ENCODE results near the gene STAB1.

STAB1 gene

DNA sequence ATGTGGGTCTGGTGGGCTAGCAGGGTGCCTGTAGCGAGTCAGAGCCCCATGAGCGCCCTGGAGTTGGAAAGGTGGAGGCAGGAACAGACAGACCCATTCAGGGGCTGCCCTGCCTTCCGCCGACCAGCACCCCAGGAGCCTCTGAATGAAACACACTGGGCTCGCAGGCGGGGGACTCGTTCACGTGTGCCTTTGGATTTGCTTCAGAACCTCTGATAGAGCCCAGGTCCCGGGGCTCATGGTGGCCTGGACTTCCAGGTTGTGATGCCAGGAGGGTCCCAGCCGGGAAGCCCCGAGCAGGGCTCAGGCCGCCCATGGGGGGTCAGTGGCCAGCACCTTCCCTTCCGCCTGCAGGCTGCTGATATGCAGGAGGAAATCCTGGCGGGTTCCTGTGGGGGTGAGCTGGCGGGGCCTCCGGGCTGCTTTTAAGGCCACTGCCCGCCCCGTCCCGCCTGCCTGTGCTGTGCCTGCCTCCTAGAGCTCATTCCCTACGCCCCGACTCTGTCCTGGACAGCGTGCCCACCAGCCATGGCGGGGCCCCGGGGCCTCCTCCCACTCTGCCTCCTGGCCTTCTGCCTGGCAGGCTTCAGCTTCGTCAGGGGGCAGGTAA lies at the start of gene STAB1:
Gene STAB1 (plus strand): TSS at position 453 of the 610 bp plus-strand sequence. CDS start 76 bp downstream, at position 529.
- DNase-seq (ENCODE audit: low read depth) = peak; percentile 71

GRCh38 chr3:52446042-52446441 lies 49.1 kb upstream of the STAB1 start:
- no peak for DNase-seq (ENCODE audit: low read depth)

DNA sequence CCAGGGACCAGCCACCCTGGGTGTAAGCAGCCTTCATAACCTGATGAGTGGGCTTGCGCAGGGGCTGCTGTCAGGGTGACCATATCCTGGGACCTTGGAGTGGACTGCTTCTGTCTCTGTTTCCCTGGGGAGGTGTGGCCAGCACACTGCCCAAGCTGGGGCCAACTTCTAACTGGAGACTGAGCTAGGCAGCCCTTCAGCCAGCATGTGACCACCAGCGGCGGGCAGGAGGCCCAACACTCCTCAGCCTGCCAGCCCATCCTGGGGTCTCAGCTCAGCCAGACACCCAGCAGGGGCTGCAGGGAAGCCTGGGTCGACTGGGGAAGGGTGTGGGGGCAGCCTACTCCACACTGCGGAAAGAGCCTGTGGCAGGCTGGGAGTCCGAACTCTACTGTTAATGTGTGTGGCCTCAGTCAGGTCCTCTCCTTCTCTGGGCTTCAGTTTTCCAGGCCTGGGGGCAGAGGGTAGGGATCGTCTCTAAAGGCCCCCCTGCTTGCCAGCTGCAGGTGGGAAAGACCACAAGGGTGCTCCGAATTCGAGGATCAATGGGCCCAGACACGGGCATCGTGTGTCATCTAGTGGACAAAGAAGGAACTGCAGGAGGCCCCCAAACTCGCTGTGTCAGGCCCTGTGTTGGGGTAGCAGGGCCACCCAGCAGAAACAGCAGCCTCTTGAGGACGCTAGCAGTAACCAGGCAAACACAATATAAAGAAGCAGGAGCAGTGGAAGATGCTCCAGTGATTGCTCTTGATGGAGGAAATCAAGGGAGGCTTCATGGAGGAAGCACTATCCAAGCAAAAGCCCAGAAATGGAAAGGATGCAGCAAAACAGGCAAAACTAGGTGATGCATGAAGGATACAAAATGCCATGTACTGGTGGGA lies 48.3 kb upstream of the STAB1 start:
- peak; percentile 64 for DNase-seq (ENCODE audit: low read depth)

DNA sequence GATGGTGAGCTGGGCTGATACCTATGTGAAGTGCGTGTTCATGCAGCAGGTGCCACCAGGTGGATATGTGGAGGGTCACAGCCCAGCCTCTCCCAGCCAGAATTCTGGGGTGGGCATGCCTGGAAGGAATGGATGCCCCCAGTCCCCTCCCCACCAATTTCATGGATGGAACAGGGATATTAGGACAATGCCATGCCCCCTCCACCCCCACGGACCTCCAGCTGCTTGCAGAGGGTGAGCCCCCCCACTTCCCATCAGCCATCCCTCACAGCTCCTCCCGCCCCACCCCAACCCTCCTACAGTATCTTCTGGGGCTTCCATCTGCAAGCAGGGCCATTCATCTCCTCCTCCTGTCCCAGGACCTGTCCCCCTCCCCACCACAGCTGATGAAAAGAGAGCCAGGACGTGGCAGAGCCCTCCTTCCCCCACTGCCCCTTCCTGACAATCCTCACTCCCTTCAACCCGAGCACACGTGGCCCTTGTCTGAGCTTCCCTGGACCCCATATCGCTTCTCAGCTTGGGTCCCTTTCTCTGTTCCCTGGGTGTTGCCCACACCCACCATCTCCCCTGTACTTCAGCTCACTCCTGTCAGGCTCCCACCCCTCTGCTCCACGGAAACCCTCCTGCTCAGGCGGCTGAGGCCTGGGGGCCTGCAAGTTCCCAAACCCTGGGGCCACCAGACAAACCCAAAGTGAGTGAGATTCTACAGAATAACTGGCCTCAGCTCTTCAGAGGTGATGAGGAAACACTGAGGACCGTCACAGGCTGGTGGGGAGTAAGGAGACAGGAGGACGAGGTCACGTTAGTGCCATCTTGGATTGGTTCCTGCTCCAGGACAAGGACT lies 47.4 kb upstream of the STAB1 start:
- DNase-seq (ENCODE audit: low read depth) = no peak

- DNase-seq (ENCODE audit: low read depth) = no peak
Observed at GRCh38 chr3:52450489-52451236, 44.5 kb upstream of the STAB1 start.

- no peak for DNase-seq (ENCODE audit: low read depth)
Observed at GRCh38 chr3:52451237-52452083, 43.7 kb upstream of the STAB1 start.

DNA sequence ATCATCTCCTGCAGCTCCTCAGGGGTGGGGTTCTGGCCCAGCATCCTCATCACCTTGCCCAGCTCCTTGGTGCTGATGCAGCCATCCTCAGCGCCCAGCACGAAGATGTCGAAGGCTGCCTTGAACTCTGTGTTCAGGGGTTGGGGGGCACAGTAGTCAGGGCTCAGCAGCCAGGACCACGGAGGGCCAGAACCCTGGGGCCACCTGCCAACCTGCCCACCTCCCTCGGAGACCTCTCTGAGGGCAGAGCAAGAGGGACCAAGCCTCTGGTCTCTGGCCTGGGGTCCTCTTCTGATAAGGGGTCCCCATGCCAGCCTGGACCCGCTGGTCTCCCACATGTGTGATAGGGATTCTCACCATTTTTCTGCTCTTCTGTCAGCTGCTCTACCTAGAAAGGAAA lies 43.0 kb upstream of the STAB1 start:
- no peak for DNase-seq (ENCODE audit: low read depth)

DNA sequence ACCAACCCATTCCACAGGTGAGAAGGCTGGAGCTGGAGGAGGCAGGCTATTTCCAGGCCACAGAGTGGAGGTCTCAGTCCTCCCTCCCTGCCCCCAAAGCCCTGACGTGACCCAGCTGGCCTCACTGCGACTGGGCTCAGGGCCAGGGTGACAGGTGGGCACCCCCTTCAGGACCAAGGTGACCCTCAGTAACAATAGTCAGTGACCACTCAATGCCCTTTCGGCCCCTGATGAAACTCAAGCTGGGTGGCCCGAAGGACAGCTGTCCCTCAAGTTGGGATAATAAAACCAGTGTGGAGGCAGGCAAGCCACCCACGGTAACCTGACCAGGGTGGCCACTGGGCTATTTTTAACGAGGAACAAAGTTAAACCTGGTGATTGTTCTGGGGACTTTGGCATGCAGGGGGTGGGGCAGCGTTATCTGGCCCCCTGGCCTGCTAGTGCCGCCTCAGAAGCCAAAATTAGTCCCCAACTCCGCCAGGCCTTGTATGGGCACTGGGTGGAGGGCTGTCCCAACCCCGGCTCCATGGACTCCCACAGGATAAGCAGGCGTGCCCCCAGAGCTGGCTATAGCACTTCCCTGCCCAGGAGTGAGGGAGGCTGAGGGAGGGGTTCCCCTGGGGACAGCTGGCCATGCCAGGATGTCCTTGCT lies 42.4 kb upstream of the STAB1 start:
- DNase-seq (ENCODE audit: low read depth) = no peak

- no peak for DNase-seq (ENCODE audit: low read depth)
Observed at GRCh38 chr3:52453496-52454249, 41.5 kb upstream of the STAB1 start, which contains the start of gene TNNC1. TNNC1 (minus strand) TSS chr3:52454041; CDS start chr3:52454015, 26 bp downstream.

GRCh38 chr3:52454250-52454937 lies 40.7 kb upstream of the STAB1 start:
- no peak for DNase-seq (ENCODE audit: low read depth)

GRCh38 chr3:52454938-52455282 lies 40.2 kb upstream of the STAB1 start:
- DNase-seq (ENCODE audit: low read depth) = no peak

- DNase-seq (ENCODE audit: low read depth) = peak; percentile 45
Observed at GRCh38 chr3:52455283-52456168, 39.6 kb upstream of the STAB1 start, which contains the start of gene NISCH. NISCH (plus strand) TSS chr3:52455604; CDS start chr3:52455642, 38 bp downstream.

DNA sequence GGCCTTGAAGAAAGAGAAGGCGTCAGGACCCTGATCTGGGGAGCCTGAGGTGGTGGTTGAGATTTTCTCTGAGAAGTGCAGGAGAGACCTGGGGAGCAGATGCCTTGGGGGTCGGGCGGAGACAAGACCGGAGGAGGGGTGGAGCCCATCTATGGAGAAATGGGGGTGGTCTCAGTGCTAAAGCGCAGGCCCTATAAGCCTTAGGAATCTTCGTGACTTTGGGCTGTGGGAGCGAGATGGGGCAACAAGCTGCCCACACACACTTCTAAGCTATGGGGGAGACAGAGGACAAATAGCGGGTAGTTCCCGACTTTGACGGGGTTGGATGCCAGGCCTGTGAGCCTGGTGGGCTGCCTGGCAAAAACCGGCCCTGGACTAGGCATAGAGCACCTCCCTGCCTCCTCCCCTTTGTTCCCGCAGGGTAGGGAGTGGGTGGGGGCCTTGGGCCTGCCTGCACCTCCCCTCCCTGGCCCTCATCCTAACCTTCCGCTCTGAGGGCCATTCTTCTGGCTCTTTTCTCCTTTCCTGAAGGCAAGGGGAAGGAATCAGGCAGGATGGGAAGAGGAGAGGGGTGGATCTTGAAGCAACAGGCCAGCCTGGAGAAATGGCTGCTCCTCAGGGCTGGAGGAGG lies 38.9 kb upstream of the STAB1 start:
- no peak for DNase-seq (ENCODE audit: low read depth)

DNA sequence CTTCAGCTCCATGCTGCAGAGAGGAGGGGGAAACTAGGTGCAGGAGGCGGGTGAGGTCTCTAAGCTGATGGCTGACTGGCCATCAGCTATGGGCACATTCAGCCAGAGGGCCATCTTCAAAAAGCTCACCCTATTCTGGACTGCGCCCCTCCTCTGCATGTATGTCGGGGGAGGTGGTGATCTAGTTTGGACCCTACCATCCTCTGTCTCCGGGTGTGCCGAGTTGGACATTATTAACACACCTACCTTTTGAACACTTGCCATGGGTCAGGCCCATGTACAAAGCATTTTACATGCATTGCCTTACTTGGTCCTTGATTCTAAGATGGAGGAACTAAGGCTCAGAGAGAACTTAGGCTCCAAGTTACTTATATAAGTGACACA lies 38.3 kb upstream of the STAB1 start:
- no peak for DNase-seq (ENCODE audit: low read depth)

GRCh38 chr3:52458031-52458760 lies 36.9 kb upstream of the STAB1 start:
- no peak for DNase-seq (ENCODE audit: low read depth)

DNA sequence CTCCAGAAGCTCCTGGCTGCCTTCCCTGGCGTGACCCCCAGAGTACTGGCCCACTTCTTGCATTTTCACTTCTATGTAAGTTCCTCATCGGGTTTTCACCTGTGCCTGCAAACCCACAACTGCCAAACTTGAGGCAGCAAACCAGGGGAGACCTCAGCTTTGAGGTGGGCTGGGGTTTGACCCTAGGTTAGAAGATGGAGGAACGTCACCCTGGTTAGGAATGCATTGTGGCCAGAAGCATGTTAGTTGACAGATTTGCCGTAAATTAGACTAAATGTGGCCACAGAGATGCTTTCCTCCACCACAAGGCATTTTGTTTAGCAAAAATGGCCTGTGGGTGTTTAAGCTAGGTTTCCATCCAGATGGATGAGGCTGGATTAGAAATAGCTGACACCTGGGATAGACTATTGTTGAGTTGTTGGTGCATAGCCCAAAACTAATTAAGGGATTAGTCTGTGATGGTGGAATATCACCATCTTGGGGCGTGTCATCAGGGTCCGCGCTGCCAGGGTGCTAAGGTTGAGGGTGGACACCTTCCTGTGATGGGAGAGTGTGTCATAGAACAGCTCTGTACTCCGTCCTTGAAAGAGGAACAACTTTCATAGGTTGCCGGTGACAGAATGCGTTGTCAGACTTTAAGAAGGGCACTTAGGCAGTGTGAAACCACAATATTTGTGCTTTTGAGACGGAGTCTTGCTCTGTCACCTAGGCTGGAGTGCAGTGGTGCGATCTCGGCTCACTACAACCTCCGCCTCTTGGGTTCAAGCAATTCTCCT lies 36.2 kb upstream of the STAB1 start:
- no peak for DNase-seq (ENCODE audit: low read depth)
